Spleen (tissue), 11 donors: ENCODE data around the gene PPP1R3F. TPM values are rescaled to one million over a fixed set of nuclear protein-coding genes. Genes with fewer than 3 reads are reported as not detected.

Source experiments
- DNase-seq: peaks from one replicate; pipeline ENCODE4 v3.0.0-alpha.2; 2020
- H3K27ac ChIP-seq, 8 donors: fragments of 200-600 bp; sonication (generic) in 7 of 8; 1 replicate in 4 of 8; 2 replicates in 4 of 8; pipeline versions ENCODE4 v1.5.0 to v1.8.0; 2016 to 2021; ENCODE audit warnings: inconsistent platforms in 4 of 8, mild to moderate bottlenecking in 4 of 8, moderate library complexity in 1 of 8
- H3K27me3 ChIP-seq, 7 donors: fragments of 200-600 bp; sonication (generic) in 6 of 7; replicated peaks in 1 of 7; 1 replicate in 4 of 7; 2 replicates in 3 of 7; pipeline versions ENCODE4 v1.5.0 to v1.8.0; 2016 to 2021; ENCODE audit warnings: inconsistent platforms in 3 of 7, mild to moderate bottlenecking in 1 of 7
- H3K36me3 ChIP-seq, 6 donors: fragments of 200-600 bp; sonication (generic) in 5 of 6; 1 replicate in 4 of 6; 2 replicates in 2 of 6; pipeline versions ENCODE4 v1.5.0 to v1.8.0; 2016 to 2021; ENCODE audit warnings: inconsistent platforms in 2 of 6
- H3K4me1 ChIP-seq, 6 donors: fragments of 200-600 bp; sonication (generic) in 5 of 6; 1 replicate in 3 of 6; 2 replicates in 3 of 6; pipeline versions ENCODE4 v1.5.0 to v1.8.0; 2016 to 2021; ENCODE audit warnings: inconsistent platforms in 3 of 6
- H3K4me3 ChIP-seq, 8 donors: fragments of 200-600 bp; sonication (generic) in 7 of 8; 1 replicate in 4 of 8; 2 replicates in 4 of 8; pipeline versions ENCODE4 v1.5.0 to v1.8.0; 2016 to 2021; ENCODE audit warnings: inconsistent platforms in 4 of 8, mild to moderate bottlenecking in 4 of 8, moderate library complexity in 2 of 8
- H3K9me3 ChIP-seq, 8 donors: fragments of 200-600 bp; sonication (generic) in 7 of 8; 1 replicate in 4 of 8; 2 replicates in 4 of 8; pipeline versions ENCODE4 v1.5.0 to v1.8.0; 2016 to 2021; ENCODE audit warnings: inconsistent platforms in 4 of 8
- POLR2A ChIP-seq, 3 donors: fragments of 450-650 bp; IDR thresholded peaks; one replicate each; pipeline ENCODE4 v1.5.1; 2017; ENCODE audit warnings: antibody characterized with exemption in 3 of 3, mild to moderate bottlenecking in 1 of 3
- POLR2AphosphoS5 ChIP-seq, 3 donors: sonication (generic); formaldehyde crosslinking; IDR thresholded peaks; one replicate each; pipeline ENCODE4 v1.5.1; 2017; ENCODE audit warnings: antibody characterized with exemption in 3 of 3
- WGBS, 5 donors: extraction: QIAGEN DNeasy Blood & Tissue Kit in 3 of 5; methylation state at CpG; one replicate each; pipeline versions ENCODE4 v1.1.5 to v1.1.7; 2013 to 2018; 5-methylcytosine and 5-hydroxymethylcytosine counted together
- intact Hi-C: fragments of 100-400 bp; cut with DNase I; formaldehyde crosslinking; loops from one replicate; pipeline ENCODE4 v1.15.0; 2023; ENCODE audit warnings: low total_unique reads
- polyA plus RNA-seq, 3 donors: library from polyadenylated mRNA; stranded (reverse); fragments of 200-250 nt; gene quantifications; one replicate each; pipeline ENCODE4 v1.2.1, GENCODE V29; 2013
- total RNA-seq, 7 donors: library from RNA; depleted of rRNA in 3 of 7; stranded (reverse); fragments of >200 nt in 3 of 7; fragmentation: NEBNext Ultra II Directional in 4 of 7; extraction: Animal tissue kit (Norgen Biotek cat#: 25700) in 4 of 7; gene quantifications; one replicate each; pipeline versions ENCODE4 v1.1.0 to v1.2.1, GENCODE V29; 2016 to 2021
- TF ChIP-seq, protein P1 (sequence below), 11 experiments: fragments of 200-600 bp in 7 of 11; fragments of 450-650 bp in 4 of 11; sonication (generic) in 4 of 11; IDR thresholded peaks in 8 of 11; conservative IDR thresholded peaks in 3 of 11; 1 replicate in 7 of 11; 2 replicates in 4 of 11; pipeline versions ENCODE4 v1.4.0 to v1.8.0; 2016 to 2021; ENCODE audit warnings: antibody characterized with exemption in 11 of 11, inconsistent platforms in 4 of 11, mild to moderate bottlenecking in 1 of 11
- donor health status: healthy with polysubstance abuse.
- donor health status: DM: no; HTN: no; CAD: no; lungs with moderate emphysema.
- donor health status: DM: no; HTN: no; CAD: no.
- donor health status: Bipolar disorder and iron deficiency.
- donor health status: healthy.
- donor health status: DM: no; HTN: no; CAD: no.
- donor health status: DM: yes; HTN: yes; CAD: no.

The PPP1R3F gene
- total and polyA plus RNA-seq, 10 donors = 2.2 to 8.9 (median 5.6) TPM

DNA sequence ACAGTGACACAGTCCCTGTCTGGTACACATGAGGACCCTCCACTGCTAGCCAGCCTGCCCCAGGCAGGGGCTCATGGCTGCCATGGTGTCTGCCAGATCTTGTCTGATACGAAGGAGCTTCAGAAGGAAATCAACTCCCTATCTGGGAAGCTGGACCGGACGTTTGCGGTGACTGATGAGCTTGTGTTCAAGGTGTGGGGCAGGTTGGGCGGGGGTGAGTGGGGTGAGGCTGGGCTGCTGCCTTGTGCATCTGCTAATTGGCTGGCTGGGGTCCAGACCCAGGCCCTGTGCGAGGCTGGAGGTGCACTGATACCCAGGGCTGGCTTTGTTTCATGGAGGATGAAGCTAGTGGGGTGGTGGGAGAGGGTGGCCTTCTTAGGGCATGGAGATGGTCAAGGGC lies 20.5 kb upstream of the PPP1R3F start:
- H3K27ac ChIP-seq = no peak overlapping the region
- no peaks in the 10 kb centered on the region for H3K9me3 ChIP-seq
- no peak overlapping the region for H3K4me3 ChIP-seq
- no peaks in the 10 kb centered on the region for H3K27me3 ChIP-seq
- TF ChIP-seq POLR2A (IDR thresholded peaks at IDR 0.05) (no peak), POLR2AphosphoS5 (IDR thresholded peaks at IDR 0.05) (no peak)
- TF ChIP-seq, protein P1, sequence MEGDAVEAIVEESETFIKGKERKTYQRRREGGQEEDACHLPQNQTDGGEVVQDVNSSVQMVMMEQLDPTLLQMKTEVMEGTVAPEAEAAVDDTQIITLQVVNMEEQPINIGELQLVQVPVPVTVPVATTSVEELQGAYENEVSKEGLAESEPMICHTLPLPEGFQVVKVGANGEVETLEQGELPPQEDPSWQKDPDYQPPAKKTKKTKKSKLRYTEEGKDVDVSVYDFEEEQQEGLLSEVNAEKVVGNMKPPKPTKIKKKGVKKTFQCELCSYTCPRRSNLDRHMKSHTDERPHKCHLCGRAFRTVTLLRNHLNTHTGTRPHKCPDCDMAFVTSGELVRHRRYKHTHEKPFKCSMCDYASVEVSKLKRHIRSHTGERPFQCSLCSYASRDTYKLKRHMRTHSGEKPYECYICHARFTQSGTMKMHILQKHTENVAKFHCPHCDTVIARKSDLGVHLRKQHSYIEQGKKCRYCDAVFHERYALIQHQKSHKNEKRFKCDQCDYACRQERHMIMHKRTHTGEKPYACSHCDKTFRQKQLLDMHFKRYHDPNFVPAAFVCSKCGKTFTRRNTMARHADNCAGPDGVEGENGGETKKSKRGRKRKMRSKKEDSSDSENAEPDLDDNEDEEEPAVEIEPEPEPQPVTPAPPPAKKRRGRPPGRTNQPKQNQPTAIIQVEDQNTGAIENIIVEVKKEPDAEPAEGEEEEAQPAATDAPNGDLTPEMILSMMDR (IDR thresholded peaks at IDR 0.05 in 8 of 11, conservative IDR thresholded peaks at IDR 0.05 in 3 of 11) = no peak
- no peak for DNase-seq
- 80 to 95% (median 93%) methylated on average over 6 of the region's 6 CpGs for WGBS, 5 donors
- intact Hi-C loops = no loop called here
- H3K4me1 ChIP-seq = peaks cover 0 to 7% (median 0%) of the 10 kb centered on the region in 6 donors
- H3K36me3 ChIP-seq = peaks cover 0 to 76% (median 34%) of the 10 kb centered on the region in 6 donors

DNA sequence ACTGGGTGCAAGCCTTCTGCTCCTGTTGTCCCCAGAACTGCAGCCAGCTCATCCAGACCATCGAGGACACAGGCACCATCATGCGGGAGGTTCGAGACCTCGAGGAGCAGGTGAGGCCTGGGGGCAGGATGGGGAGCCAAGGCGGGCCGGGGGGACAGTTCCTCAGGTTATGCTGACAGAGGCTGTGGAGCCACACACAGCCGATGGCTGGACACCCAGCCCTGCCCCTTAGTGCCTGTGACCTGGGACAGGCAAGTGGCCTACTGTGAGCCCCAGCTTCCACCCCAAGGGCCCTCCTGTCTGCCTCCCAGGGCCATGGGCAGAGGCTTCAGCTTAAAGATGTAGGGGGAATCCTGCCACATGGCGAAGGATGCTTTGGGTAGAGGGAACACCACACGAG lies 20.0 kb upstream of the PPP1R3F start:
- Histone ChIP-seq H3K4me3 (no peak overlapping the region), H3K9me3 (no peaks in the 10 kb centered on the region), H3K27ac (no peak overlapping the region), H3K36me3 (peaks cover 0 to 70% (median 30%) of the 10 kb centered on the region in 6 donors), H3K27me3 (no peaks in the 10 kb centered on the region), H3K4me1 (peaks cover 0 to 9% (median 0%) of the 10 kb centered on the region in 6 donors)
- 81 to 94% (median 90%) methylated on average over 2 to 9 of the region's 9 CpGs for WGBS, 5 donors
- no peak for TF ChIP-seq POLR2A (IDR thresholded peaks at IDR 0.05)
- TF ChIP-seq POLR2AphosphoS5 (IDR thresholded peaks at IDR 0.05) = no peak
- TF ChIP-seq, protein P1 (IDR thresholded peaks at IDR 0.05 in 8 of 11, conservative IDR thresholded peaks at IDR 0.05 in 3 of 11) = no peak
- intact Hi-C loops = no loop called here
- no peak for DNase-seq

DNA sequence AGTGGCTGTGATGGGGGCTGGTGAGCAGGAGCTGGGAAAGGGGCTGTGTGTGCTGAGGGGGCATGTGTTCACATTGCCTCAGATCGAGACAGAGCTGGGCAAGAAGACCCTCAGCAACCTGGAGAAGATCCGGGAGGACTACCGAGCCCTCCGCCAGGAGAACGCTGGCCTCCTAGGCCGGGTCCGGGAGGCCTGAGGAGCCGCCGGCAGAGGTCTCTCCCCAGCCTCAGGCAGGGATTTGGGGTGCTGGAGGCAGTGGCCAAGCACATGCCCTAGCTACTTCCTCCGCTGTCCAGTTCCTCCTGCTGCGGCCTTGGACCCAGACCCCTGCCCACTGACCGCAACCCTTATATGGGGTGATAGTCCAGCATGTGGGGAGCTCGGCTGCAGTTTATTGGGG lies 19.5 kb upstream of the PPP1R3F start:
- Histone ChIP-seq H3K9me3 (no peaks in the 10 kb centered on the region), H3K27me3 (no peaks in the 10 kb centered on the region), H3K4me3 (no peak overlapping the region), H3K36me3 (peaks cover 0 to 66% (median 29%) of the 10 kb centered on the region in 6 donors), H3K4me1 (peaks cover 0 to 9% (median 0%) of the 10 kb centered on the region in 6 donors), H3K27ac (no peak overlapping the region)
- 91 to 97% (median 95%) methylated on average over 3 to 13 of the region's 13 CpGs for WGBS, 5 donors
- no peak for TF ChIP-seq POLR2AphosphoS5 (IDR thresholded peaks at IDR 0.05)
- TF ChIP-seq, protein P1 (IDR thresholded peaks at IDR 0.05 in 8 of 11, conservative IDR thresholded peaks at IDR 0.05 in 3 of 11) = no peak
- no peak for TF ChIP-seq POLR2A (IDR thresholded peaks at IDR 0.05)
- intact Hi-C loops = no loop called here
- no peak for DNase-seq

DNA sequence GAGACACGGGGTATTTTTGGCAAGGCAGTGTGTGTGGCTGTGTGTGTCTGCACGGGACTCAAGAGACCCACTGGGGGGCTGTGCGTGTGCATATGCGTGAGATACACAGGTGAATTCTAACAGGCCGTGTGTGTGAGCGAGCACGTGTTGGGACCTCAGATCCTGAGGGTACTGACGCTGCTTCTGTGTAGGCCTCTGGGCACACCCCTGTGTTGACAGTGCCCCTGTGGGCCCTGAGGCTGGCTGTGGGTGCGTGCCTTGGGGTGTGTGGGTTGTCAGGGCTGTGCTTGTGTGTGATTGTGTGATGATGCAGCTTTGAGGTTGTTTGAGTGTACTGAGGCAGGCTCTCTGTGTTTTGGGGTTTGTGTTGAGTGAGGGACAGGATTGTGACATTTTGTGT lies 19.0 kb upstream of the PPP1R3F start:
- no peak for DNase-seq
- 84 to 95% (median 91%) methylated on average over 3 to 9 of the region's 9 CpGs for WGBS, 5 donors
- Histone ChIP-seq H3K4me1 (peaks cover 0 to 9% (median 0%) of the 10 kb centered on the region in 6 donors), H3K27ac (no peak overlapping the region), H3K27me3 (no peaks in the 10 kb centered on the region), H3K36me3 (peaks cover 0 to 61% (median 29%) of the 10 kb centered on the region in 6 donors), H3K4me3 (no peak overlapping the region), H3K9me3 (no peaks in the 10 kb centered on the region)
- no peak for TF ChIP-seq POLR2AphosphoS5 (IDR thresholded peaks at IDR 0.05)
- TF ChIP-seq POLR2A (IDR thresholded peaks at IDR 0.05) = no peak
- TF ChIP-seq, protein P1 (IDR thresholded peaks at IDR 0.05 in 8 of 11, conservative IDR thresholded peaks at IDR 0.05 in 3 of 11) = no peak
- intact Hi-C loops = no loop called here
